Measurements from ENCODE around the gene ZNF398. TPM values are rescaled to one million over a fixed set of nuclear protein-coding genes. Genes with fewer than 3 reads are reported as not detected.

ZNF398 gene
- total RNA-seq, 1 experiment from 2014 or later = 13.8 TPM

DNA sequence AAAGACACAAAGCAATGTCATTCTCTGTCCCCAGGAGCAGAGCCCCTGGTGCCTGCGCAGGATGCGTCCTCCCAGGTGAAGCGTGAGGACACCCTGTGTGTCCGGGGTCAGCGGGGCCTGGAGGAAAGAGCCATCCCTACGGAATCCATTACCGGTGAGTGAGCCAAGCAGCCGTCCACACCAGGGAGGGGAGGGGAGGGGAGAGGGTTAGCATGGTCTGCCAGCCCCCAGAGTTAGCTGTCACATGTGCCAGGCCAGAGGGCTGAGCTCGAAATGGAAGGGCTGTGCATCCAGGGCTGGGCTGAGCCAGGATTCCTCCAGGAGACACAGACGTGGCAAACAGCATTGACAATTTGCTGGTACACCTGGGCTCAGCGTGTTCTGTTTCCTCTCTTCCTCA is 63.3 kb downstream of the ZNF398 start:
- no peak overlapping the region for H3K27ac Mint-ChIP-seq (ENCODE audit: low read depth, unreplicated experiment)
- H3K4me1 Mint-ChIP-seq (ENCODE audit: insufficient read depth, unreplicated experiment) = no peaks in the 10 kb centered on the region
- no TSS peak for BruUV-seq (replicated peaks)
- H3K27me3 Mint-ChIP-seq (ENCODE audit: insufficient read depth, unreplicated experiment) = no peaks in the 10 kb centered on the region
- intact Hi-C loops (cut with micrococcal nuclease) = no loop called here
- no peaks in the 10 kb centered on the region for H3K9me3 Mint-ChIP-seq (ENCODE audit: unreplicated experiment)
- DNase-seq (ENCODE audit: unreplicated experiment) = no peak
- no peak overlapping the region for H3K4me3 Mint-ChIP-seq (ENCODE audit: unreplicated experiment)
- peaks cover 98% of the 10 kb centered on the region for H3K36me3 Mint-ChIP-seq (ENCODE audit: insufficient read depth, unreplicated experiment)
- TF ChIP-seq, protein P1, sequence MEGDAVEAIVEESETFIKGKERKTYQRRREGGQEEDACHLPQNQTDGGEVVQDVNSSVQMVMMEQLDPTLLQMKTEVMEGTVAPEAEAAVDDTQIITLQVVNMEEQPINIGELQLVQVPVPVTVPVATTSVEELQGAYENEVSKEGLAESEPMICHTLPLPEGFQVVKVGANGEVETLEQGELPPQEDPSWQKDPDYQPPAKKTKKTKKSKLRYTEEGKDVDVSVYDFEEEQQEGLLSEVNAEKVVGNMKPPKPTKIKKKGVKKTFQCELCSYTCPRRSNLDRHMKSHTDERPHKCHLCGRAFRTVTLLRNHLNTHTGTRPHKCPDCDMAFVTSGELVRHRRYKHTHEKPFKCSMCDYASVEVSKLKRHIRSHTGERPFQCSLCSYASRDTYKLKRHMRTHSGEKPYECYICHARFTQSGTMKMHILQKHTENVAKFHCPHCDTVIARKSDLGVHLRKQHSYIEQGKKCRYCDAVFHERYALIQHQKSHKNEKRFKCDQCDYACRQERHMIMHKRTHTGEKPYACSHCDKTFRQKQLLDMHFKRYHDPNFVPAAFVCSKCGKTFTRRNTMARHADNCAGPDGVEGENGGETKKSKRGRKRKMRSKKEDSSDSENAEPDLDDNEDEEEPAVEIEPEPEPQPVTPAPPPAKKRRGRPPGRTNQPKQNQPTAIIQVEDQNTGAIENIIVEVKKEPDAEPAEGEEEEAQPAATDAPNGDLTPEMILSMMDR (IDR thresholded peaks at IDR 0.05; ENCODE audit: unreplicated experiment) = no peak
- ChIA-PET CTCF (interaction anchor here (0.7 to 3.9 kb wide), 5 partner anchors 8 to 286 kb away, joined by 3 to 14 read pairs (median 4); partner anchors contain the start of gene ZNF282), POLR2A (interaction anchor here (1.2 kb wide), 1 partner anchor 15 kb away, joined by 4 read pairs; no protein-coding TSS in a partner anchor)

DNA sequence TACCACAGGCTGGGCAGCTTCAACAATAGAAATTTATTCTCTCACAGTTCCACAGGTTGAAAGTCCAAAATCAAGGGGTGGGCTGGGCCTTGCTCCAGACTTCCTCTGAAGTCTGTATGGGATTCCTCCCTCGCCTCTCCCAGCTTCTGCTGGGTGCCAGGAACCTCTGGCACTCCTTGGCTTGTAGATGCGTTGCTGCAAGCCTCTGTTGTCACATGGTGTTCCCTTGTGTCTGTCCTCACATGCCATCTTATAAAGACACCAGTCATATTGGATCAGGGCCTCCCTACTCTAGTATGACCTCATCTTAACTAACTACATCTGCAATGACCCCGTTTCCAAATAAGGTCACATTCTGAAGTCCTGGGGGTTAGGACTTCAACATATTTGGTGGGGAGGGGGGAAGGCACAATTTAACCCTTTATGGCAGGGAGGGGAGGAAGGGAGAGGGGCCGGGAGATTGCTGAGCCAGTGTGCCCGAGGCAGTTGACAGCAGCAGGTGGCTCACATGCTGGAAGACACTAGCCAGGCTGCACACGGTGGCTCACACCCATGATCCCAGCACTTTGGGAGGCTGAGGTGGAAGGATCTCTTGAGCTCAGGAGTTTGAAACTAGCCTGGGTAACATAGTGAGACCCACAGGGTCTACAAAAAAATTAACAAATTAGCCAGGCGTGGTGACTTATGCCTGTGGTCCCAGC is 66.9 kb downstream of the ZNF398 start:
- TF ChIP-seq, protein P1 (IDR thresholded peaks at IDR 0.05; ENCODE audit: unreplicated experiment) = no peak
- POLR2A ChIA-PET = interaction anchor here (1.6 kb wide), 1 partner anchor 18 kb away, joined by 4 read pairs; the partner anchor contains the start of gene ZNF282
- peaks cover 13% of the 10 kb centered on the region for H3K4me1 Mint-ChIP-seq (ENCODE audit: insufficient read depth, unreplicated experiment)
- no TSS peak for BruUV-seq (replicated peaks)
- CTCF ChIA-PET = interaction anchor here (0.6 to 2.2 kb wide), 6 partner anchors 9 to 540 kb away, joined by 3 to 8 read pairs (median 4); partner anchors contain the start of gene ZNF282
- H3K27me3 Mint-ChIP-seq (ENCODE audit: insufficient read depth, unreplicated experiment) = no peaks in the 10 kb centered on the region
- H3K36me3 Mint-ChIP-seq (ENCODE audit: insufficient read depth, unreplicated experiment) = peaks cover 96% of the 10 kb centered on the region
- no peaks in the 10 kb centered on the region for H3K9me3 Mint-ChIP-seq (ENCODE audit: unreplicated experiment)
- no peak overlapping the region for H3K4me3 Mint-ChIP-seq (ENCODE audit: unreplicated experiment)
- no peak for DNase-seq (ENCODE audit: unreplicated experiment)
- no peak overlapping the region for H3K27ac Mint-ChIP-seq (ENCODE audit: low read depth, unreplicated experiment)
- intact Hi-C loops (cut with micrococcal nuclease) = no loop called here

DNA sequence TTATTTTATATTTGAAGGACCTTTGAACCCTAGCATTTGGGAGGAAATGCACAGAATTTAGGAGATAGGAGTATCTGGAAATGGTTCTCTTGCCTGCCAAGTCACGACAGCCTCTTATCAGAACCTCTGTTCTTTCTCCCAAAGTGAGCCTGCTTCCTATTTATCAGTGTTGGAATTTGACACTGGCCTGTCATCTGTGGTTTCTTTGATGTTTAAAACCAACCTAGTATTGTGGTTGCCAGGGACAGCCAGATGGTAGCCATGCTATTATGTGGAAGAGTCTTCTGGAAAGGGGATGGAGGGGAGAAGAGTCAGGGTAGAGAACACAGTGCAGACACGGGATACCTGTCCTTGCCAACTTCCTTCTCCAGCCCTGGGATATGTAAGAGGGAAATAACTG is 69.1 kb downstream of the ZNF398 start:
- H3K9me3 Mint-ChIP-seq (ENCODE audit: unreplicated experiment) = no peaks in the 10 kb centered on the region
- no peak for DNase-seq (ENCODE audit: unreplicated experiment)
- peaks cover 18% of the 10 kb centered on the region for H3K4me1 Mint-ChIP-seq (ENCODE audit: insufficient read depth, unreplicated experiment)
- H3K27ac Mint-ChIP-seq (ENCODE audit: low read depth, unreplicated experiment) = no peak overlapping the region
- H3K27me3 Mint-ChIP-seq (ENCODE audit: insufficient read depth, unreplicated experiment) = no peaks in the 10 kb centered on the region
- TF ChIP-seq, protein P1 (IDR thresholded peaks at IDR 0.05; ENCODE audit: unreplicated experiment) = no peak
- POLR2A ChIA-PET = no interaction called here
- peaks cover 85% of the 10 kb centered on the region for H3K36me3 Mint-ChIP-seq (ENCODE audit: insufficient read depth, unreplicated experiment)
- BruUV-seq (replicated peaks) = no TSS peak
- intact Hi-C loops (cut with micrococcal nuclease) = no loop called here
- CTCF ChIA-PET = no interaction called here
- no peak overlapping the region for H3K4me3 Mint-ChIP-seq (ENCODE audit: unreplicated experiment)

DNA sequence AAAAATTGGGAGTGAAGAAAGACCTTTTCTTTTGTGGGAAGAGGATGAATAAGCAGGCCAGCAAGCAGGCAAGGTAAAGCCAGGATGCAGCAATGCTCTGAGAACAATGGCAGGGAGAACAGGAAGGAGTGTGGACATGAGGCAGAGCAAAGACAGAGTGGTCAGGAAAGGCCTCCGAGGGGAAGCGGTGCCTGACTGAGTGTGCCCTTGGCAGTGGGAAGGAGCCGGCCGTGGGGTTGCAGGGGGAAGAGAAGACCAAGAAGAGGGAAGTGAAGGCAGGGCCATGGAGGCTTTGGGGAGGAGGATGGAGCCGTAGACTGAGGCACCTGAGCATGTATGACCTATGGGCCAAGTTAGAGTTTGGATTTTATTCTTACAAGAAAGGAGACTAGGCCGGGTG is 70.3 kb downstream of the ZNF398 start:
- no peak for DNase-seq (ENCODE audit: unreplicated experiment)
- Mint-ChIP-seq H3K4me1 (ENCODE audit: insufficient read depth, unreplicated experiment) (peaks cover 18% of the 10 kb centered on the region), H3K36me3 (ENCODE audit: insufficient read depth, unreplicated experiment) (peaks cover 80% of the 10 kb centered on the region), H3K27me3 (ENCODE audit: insufficient read depth, unreplicated experiment) (no peaks in the 10 kb centered on the region), H3K4me3 (ENCODE audit: unreplicated experiment) (no peak overlapping the region), H3K9me3 (ENCODE audit: unreplicated experiment) (no peaks in the 10 kb centered on the region), H3K27ac (ENCODE audit: low read depth, unreplicated experiment) (no peak overlapping the region)
- BruUV-seq (replicated peaks) = no TSS peak
- intact Hi-C loops (cut with micrococcal nuclease) = no loop called here
- ChIA-PET POLR2A (no interaction called here), CTCF (interaction anchor here (2.1 kb wide), 1 partner anchor 22 kb away, joined by 8 read pairs; the partner anchor contains the start of gene ZNF282)
- TF ChIP-seq, protein P1 (IDR thresholded peaks at IDR 0.05; ENCODE audit: unreplicated experiment) = no peak

Data from MCF 10A (cell line).